Activated CD4-positive, alpha-beta T cell treated with anti-CD3 and anti-CD28 coated beads, Interleukin-2, Interleukin-6, amounts not matched to agents 100 ng/mL and 50 ng/mL, durations not matched to agents 16 hours and 8 hours (primary cell): ENCODE measurements around the gene NHEJ1.
A peak's percentile ranks its signal among the peaks of the same experiment; 100 is the strongest.

Source experiments
- DNase-seq: peaks from one replicate; pipeline ENCODE4 v3.0.0-alpha.2; 2020

NHEJ1 gene

DNA sequence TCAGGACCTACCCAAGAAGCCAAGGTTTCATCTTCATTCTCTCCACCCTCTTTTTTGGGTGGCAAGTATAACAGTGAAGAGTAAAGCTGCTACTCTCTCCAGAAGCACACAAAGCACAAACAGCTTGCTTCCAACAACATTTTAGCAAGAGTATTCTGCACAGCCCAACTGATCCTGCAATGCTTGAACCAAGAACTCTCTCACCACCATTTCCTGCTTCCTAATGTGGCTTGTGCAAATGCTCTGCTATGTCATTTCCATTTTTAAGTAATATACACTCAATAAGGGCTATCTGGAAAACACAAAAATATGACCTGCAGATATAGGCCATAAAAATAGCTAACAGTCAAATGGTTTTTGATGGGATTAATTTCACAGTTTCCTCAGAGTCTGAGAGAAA lies 75.8 kb downstream of the NHEJ1 start:
- DNase-seq: no peak

DNA sequence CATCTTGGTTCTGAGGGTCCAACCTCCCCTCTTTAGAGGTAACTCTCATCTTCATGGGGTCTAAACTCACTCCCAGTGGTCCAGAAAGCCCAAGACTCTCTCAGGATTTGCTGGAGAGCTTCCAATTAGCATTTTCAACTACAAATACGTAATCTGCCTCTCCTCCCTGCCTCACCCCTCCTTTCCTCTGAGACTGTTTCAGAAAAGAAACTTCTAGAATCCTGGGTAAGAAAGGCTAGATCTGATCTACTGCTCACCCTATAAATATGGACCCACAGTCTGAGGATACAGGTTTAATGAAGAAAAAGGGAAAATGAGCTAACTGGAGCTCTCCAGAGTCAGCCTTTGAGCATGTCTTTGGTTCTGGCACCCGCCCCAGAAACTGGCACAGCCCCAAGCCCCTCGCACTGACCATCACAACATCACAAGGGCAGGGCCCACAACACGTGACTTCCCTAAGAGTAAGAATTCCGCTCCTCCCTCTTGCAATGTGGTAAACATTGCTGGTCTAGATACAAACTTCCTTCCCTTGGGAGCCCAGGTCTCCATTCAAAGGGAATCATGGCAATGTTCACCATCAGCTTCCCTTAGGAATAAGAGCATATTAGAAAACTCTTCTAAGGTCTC lies 78.2 kb downstream of the NHEJ1 start:
- DNase-seq: no peak

DNA sequence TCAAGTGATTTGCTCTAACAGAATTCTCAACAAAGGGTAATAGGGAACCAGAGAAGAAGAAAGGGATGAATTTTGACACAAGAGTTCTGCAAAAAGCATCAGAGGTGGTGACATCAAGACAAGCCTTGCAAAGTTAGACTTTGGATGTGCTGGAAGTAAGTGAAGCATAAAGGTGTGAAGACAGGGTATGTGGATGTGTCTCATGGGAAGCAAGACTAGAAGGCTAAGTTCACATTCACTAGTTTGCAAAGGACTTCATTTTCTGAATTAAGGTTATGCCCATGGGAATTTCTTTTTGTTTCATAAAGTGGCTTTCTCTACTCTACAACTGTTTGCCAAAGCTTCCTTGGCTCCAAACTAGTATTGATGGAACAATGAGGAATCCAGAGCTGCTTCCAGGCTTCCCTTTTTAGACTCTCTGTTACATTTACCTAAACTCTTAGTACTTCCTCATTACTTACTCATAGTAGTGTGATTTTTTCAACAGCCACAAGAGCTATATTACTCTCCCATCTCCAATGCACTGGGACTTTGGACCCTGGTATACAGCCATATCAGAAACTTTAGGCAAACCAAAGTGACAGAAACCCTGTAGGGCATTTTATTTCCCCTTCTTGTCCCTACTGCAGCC lies 78.8 kb downstream of the NHEJ1 start:
- DNase-seq: no peak

DNA sequence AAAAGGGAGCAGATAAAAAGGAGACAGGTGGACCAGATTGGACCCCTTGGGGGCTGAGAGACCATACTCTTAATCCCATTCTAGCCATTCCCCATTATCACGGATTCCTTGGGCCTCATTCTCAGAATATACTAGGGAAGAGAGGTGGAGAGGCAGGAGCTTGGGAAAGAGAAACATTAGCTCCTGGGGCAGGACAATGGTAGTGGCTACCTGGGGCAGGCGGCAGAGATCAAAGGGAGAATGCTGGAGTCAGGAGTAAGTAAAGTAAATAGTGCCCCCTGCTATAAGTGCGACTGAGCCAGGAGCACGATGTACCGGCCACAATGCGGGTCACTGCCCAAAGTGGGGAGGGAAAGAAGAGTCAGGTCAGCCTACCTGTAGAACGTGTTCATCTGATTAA lies 79.5 kb downstream of the NHEJ1 start:
- DNase-seq: no peak

DNA sequence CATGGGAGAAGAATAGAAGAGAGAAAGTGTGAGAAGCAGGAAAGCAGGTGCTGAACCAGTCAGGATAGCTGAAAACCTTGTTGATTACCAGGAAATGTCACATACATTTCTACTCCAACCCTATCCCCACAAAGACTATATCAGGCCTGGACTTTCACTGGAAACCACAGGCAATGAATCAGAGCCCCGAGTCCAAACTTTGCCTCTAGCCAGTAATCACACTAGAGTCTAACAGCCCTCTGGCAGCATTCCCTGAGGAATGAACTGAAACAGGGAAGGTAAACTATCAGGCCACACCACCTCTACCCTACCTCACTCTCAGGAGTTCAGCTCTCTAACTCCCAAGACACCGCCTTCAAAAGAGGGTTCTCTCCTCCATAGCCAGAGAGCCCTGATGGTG lies 81.2 kb downstream of the NHEJ1 start:
- DNase-seq: no peak

DNA sequence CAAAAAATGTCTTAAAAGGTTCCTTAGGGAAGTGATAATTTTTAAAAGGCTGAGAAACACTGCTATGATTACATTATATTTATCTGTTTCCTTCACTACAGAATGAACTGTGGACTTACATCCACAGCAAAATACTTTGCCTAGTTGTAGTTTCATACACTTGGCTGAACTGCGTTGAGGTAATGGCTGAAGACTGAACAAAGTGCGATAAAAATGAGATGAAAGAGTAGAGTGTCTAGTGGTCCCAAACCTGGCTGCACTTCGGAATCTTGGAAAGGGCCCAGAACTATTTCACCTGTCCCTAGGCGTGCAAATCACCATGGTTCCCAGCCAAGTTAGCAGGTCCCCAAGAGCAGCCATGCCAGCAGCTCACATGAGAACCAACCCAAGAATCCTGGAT lies 81.7 kb downstream of the NHEJ1 start:
- no peak for DNase-seq

DNA sequence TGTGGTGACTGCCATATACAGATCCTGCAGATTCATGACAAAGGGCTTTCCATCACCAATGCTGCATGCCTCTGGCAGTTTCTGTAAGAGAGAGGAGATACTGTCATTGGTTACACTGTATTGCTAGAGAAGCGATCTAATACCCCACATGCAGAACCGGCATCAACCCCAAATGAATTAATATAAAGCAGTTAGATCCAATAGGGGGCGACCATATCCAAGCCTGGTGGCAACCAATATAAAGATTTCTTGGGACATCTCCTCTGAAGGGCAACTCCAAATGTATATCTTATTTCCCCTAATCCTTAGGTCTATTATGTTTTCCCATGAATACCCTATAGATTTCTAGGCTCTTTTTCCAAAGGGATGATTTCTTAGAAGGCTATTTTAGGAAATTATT lies 82.5 kb downstream of the NHEJ1 start:
- DNase-seq: no peak

DNA sequence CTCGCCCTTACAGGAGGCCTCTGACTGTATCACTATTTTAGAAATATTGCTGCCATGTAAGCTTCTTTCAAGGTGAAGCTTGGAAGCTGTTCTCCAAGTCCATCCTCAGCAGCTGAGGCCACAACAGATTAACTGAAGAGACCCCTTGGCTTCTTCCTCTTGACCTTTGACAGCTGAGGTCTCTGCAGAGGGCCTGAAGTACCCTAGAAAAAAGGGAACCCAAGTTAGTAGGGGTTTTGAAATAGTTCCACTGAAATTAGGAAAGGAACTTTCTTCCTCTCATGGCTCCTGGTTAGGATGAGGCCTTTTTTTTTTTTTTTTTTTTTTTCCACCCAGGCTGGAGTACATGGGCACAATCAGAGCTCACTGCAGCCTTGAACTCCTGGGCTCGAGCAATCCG lies 84.4 kb downstream of the NHEJ1 start:
- DNase-seq: no peak

DNA sequence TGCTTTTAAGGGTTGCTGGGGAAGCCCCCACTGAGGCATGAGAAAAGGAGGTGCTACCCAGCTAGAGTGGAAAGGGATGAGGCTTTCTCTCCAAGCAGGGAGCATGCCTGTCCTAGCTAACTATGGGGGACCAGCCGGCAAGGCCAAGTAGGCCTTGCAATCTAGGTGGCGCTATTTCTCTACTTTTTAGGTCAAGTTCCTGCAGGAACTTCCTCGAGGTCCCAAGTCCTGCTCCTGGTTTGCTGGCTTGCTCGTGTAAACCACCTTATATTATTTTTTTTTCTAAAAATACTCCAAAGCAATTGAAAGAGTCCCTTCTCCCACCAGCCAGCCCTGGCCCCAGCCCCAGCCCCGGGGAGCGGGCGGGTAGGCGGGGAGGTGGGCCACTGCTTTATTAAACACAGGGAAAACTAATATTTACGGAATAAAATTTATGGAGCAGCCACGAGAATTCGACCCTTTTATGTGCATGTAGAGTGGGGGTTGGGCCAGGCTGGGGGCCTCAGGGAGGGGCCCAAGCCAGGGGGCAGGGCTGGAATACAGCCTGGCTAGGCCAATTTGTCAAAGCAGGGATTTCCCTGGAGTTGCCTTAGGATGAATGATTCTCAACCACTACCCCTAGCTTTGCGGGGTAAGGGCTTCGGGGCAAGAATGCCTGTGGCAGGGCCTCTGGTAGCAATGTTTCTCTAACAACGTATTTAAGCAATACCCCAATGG lies 87.0 kb downstream of the NHEJ1 start:
- DNase-seq: peak; percentile 49

DNA sequence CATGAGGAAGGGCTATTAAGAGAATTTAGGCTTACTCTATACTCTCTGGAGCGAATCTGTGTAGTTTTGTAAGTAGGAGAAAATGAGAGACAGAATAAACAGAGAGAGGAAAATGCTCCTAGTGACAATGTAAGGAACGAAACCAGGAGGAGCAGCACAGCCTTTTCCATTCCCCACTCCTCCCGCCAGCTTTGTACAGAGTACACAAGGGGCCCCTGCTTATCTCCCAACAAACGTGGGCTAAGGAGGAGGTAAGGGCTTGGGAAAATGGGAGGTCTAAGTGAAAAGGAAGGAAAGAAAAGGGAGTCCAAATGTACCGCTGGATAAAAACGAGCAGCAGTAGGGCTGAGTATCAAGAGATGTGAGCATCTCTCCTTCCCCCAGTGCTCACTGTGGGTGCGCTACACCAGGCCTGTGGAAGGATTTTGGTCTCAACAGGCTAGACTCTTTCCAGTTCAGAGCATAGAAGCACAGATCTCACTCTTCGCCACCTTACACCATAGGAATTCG lies 87.8 kb downstream of the NHEJ1 start:
- DNase-seq: no peak

DNA sequence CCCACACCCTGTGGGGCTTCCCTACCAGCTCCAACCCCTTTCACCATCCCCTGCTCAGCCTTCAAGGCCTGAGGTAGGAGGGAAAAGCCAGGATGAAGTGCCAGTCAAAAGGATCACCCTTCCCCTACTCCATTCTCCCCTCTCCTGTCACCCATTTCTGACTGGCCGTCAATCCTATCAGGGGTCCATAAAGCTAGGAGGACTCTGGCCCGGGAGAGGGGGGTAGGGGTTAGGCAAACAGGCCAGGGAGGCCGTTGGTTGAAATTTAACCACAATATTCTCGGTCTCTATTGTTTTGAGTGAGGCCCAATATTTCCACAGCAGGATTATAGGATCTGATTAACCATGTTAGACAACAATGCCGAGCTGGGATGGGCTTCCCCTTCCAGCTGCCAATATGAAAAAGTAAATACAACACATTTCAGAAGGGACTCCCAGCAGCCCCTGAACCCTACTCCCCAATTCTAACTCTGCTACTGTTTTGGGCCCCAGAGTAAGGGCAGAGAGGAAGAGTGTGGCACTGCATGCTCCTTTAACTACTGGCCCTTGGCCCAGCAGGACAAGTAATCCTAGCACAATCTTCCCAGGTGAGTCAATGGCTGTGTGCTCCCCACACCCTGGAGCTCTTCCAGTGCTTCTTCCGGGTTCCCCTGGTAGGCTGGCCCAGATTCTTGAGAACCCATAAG lies 89.3 kb downstream of the NHEJ1 start:
- DNase-seq: no peak

DNA sequence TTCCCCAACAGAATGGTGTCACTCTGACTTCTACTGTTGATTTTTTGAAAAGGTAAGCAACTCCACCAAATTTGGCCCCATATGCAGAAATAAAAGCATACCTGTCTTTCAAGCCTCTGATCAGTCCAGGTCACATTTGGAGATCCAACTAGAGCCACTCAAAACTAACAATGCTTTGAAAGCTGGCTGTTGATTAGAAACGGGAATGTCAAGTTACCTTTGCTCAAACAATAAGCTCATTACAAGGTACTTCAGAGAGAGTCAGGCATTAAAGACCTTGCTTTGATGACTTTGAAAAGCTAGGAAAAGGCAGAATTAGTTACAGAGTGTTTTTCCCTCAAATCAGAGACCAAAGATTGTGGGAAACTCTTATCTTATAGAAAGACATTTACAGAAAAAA lies 95.1 kb downstream of the NHEJ1 start:
- DNase-seq: no peak

DNA sequence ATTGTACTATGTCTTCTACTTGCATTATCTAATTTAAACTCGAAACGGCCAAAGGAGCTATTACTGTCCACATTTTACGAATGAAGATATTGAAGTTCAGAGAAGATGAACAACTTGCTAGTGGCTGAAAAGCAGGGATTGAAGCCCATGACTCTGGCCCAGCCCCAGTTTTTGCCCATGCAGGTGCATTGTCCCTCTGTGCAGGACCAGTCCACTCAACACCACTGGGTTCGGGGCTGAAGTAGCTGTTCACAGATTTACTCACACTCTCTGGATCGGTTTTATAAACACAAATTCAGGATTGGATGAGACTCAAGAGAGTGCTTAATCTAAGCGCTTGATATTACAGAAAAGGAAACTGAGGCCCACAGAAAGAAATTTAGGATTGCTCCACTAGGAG lies 98.5 kb downstream of the NHEJ1 start:
- no peak for DNase-seq

DNA sequence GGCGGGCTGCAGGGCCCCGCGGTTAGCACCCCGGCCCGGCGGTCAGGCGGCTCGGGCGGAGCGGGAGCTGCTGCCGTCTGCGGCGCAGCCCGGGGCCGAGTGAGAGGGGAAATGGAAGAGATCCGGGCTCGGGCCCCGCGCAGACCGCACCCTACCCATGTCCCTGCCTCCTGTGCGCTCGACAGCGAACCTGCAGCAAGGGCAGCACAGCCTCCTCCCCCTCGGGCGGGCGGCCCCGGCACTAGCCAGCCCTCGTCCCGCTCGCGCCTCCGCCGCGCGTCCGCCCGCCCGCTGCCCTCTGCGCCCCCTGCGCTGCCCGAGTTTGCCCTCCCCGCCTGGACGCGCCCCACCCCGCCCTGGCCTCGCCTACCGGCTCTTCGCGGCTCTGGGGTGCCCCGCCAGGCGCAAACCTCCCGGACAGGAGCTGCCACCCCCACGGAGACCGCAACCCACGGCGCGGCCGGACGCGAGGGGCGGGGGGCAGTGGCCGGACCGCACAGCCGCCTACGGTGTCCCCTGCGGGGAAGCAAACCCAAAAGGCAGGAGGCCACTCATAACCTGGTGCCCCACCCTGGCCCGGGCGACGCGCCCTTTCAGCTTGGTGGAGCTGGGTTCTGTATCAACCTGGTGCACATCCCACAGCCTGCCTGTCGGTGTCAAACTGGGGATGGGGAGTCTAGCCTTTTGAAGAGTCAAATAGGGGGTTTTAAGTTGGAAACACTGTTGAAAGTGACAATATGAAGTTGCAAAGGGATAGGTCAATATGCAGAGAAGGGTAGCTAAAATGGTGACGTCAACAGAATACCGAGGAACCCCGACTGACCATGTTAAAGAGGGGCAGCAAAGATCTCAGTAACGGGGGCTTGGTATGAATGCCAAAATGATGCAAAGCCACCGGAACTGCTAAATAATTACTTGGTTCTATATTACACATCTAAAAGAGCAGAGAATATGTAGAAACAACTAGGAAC lies 99.5 kb downstream of the NHEJ1 start, which contains the start of gene IHH:
IHH (minus strand) TSS at position 101 of the 971 bp plus-strand sequence. CDS start 454 bp downstream, outside the sequence.
- DNase-seq: no peak

DNA sequence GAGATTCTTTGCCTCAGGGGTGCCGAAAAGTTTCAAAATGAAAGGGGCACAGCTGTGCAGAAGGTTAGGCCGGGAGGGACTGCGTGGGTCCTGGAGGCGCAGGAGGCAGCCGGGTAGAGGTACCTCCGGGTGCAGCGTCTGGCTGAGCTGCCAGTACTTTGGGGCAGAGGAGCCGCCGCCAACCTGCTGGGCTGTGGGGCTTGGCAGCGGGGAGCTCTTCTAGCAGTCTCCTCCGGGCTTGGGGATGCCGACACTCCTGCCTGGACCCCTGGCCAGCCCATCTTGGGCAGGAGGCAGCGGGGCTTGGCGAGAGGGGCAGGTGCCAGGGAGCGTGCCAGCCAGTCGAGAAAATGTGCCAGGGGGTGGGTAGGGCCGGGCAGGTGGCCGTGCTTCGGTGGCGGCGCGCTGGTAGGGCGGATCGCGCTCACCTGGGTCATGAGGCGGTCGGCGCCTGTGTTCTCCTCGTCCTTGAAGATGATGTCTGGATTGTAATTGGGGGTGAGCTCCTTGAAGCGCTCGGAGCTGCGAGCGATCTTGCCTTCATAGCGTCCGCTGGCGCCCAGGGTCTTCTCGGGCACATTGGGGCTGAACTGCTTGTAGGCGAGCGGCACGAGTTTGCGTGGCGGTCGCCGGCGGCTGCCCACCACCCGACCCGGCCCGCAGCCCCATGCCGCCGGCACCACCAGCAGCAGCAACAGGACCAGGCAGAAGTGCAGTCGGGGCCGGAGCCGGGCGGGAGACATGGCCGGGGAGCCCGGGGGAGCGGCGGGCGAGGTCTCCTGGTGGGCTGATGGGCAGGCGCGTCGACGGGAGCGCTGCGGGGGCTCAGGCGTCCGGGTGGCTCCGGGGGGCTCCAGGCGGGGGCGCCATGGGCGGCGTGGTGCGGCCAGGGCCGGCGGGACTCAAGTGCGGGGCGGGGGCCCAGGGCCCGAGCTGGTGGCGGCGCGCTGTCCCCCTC lies 100.6 kb downstream of the NHEJ1 start:
- DNase-seq: no peak

DNA sequence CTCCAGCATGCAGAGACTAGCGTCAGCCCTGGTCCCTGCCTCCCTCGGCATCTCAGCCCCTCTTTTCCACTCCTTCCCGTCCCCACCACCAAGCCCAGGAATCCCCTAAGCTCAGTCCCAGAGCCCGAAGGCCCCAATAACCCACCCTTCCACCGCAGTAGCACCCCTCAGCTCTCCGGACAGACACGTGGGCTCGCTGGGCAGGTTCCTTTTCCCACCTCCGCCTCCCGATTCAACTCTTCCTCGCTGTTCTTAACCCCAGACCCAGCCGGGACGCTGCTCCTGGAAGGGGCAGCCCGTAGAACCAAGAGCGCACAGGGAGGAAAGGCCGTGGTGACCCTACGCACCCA lies 101.3 kb downstream of the NHEJ1 start:
- DNase-seq: no peak

DNA sequence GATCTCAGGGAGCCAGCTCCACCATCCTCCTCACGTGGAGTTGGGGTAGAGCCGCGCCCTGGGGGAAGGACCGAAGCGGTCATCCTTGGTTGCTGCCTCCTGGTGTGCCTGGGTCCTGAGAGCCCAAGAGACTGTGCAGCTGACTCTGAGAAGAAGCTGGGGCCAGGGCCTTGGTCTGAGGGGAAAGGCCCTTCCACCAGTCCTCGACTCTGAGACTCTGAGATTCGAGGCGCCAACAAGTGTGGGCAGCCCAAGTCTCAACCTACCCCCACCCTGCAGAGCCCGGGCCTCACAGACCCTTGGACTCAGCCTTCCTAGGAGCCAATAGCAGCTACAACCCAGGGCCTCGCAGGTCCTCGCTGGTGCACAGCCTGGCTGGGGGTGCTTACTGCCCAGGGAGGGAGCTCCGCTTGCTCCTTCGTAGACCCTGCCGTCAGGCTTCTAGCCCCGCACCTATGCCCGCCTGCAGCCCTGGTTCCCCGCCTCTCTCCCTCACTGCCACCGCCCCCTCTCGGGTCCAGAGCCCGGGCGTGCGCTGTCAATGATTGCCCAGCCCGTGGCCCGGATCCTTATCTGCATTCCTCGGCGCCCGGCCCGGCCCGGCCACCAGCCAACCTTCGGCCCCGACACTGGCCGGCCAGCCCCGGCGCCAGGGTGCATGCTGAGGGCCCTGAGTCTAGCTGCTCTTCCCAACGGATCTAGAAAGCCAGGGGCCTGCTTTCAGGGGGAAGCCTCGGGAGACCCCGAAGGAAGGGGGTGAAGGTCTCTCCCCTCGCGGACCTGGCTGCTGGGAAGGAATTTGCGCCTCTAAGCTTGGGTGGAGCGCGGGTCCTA lies 101.9 kb downstream of the NHEJ1 start:
- no peak for DNase-seq

DNA sequence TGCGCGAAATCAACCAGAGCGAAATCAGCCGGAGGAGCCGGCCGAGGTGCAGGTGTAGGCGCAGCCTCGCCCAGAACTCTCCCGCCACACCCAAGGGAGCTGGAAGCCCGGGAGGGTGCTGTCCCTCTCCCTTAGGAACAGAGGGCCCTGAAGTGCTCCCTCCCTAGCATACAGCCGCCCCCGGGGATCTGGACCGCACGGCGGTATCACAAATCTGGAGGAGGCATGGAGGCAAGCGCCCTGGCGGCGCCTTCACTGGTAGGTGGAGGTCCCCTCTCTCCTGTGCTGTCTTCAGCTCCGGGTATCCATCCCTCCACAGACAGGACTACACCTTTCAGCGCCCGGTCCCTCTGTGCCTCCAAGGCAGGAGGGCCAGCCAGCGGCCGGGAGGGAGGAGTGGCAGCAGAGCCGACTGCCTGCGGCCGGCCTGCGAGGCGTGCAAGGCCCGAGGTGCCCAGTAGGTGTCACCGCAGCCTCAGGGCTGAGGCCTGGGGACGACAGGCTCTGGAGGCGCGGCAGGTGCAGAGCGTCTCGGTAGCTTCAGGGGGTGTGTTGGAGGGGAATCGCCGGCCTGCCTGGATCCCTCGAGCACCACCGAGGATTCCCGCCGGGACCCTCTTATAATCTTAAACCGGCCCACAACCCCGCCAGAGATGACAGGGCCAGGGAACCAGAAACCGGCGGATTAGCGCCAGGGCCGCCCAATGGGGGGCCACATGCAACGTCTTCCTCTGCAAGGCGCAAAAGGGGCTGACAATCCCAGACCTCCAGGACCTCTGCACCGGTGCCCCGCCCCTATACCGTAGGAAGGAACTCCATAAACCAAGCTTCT lies 102.7 kb downstream of the NHEJ1 start:
- peak; percentile 85 for DNase-seq
